HG03432 (cell line): Measurements from ENCODE around the gene DVL1.
"Not testable (repeated sequence)": the region's sequence is repeated elsewhere in the genome, so short reads cannot be mapped to it uniquely, and the experiment has no call there.

Experiments
- ATAC-seq: cut with Tn5 transposase; IDR thresholded peaks from one replicate; pipeline ENCODE4 v1.9.1; 2021; ENCODE audit warnings: mild to moderate bottlenecking, moderate library complexity; ENCODE audit not compliant: unreplicated experiment

DVL1 gene

DNA sequence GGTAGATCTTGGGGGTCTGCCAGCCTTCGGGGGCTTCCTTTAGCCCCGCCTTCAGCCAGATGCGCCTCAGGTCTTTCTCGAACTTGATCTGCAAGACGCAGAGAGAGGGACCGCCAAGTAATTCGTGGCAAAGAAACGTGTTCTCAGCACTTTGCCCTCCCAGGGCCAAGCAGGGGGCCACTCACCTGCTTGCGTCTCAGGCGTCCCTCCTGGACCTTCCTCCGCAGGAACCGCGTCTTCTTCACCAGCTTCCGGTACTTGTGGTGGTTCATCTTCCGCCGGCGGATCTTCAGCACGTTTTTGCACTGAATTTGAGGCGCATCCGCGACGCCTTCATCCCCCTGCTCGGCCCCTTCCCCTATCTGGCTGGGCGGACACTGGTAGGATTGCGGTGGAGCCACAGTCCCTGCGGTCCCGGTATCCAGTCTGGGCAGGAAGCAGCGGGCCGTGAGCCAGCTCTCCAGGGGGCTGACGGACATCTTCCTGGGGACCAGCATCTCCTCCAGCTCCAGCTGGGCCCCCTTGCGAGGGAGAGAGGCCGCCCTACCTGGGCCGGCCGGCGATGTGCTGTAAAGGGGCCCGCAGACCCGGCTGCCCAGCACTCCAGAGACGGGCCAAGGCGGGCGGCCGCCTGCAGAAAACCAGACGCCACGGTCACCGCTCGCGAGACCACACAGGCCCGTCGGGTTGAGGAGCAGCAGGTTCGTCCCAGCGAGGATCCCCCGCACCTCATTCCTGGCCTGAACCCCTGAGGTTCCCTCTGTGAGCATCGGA lies 24.8 kb upstream of the DVL1 start:
- ATAC-seq, result no peak

GRCh38 chr1:1373051-1373814 lies 24.0 kb upstream of the DVL1 start:
- ATAC-seq, result no peak

DNA sequence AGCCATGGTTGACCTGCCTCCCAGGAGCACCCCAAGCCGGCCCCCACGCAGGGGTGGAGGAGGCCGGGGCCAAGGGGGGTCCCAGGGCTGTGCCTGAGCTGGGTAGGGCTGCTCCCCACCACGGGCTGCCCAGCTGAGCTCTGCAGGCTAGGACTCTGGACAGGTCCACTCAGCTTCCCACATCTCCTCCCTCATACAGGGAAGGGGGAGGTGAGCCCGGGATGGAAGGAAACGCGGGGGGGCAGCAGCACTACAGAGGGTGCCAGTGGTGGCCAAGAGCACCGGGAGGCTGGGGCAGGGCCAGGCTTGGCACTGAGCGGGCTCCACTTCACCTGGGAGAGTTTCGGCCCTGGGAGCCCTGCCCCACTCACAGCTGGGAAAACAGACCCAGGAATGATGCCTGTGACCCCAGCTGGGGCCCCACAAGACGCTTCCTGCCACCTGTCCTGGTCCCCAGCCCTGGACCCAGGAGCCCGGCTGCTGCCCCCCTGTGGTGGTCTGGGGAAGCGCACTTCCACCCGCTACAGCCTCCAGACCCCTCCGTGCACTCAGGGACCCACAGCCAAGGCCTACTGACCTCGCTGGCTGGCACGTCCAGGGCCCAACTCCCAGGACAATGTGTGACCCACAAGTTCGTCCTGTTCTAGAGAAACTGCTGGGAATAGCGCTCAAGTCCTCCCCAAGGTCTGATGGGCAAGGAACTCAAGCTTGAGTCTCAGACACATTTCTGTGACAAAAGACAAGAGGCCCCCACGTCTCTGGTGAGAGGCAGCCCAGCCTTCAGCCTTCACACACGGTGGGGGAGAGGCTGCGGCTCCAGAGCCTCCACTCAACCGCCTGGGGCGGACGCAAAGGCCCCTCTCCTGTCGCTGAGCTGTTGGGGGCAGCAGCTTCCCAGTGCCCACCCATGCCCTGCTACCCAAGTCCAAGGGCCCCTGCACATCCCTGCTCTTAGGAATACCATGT lies 22.8 kb upstream of the DVL1 start:
- peak; percentile 23 for ATAC-seq

GRCh38 chr1:1371364-1371745 lies 22.1 kb upstream of the DVL1 start:
- ATAC-seq, result no peak

GRCh38 chr1:1370771-1371300 lies 21.6 kb upstream of the DVL1 start:
- no peak for ATAC-seq

DNA sequence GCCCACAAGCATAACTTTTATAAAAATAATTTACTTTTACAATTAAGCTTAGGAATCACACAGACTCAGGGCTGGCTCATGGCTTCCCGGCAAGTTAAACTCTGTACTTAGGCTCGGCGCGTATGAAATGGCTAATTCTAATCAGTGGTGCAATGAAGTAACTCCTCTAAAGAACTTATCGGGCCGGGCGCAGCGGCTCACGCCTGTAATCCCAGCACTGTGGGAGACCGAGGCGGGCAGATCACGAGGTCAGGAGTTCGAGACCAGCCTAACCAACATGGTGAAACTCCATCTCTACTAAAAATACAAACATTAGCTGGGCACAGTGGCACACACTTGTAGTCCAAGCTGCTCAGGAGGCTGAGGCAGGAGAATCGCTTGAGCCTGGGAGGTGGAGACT lies 20.9 kb upstream of the DVL1 start:
- ATAC-seq, result not testable (repeated sequence)

DNA sequence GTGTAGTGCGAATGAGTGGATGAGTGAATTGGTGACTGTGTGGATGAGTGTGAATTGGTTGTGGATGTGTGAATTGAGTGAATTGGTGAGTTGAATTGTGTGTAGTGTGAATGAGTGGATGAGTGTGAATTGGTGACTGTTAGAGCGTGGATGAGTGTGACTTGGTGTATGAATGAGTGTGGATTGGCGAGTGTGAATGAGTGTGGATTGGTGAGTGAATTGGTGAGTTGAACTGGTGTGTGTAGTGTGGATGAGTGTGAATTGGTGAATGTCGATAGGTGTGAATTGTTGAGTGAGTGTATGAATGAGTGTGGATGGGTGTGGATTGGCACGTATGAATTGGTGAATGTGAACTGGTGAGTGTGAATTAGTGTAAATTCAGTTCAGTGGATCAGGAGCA lies 18.1 kb upstream of the DVL1 start:
- ATAC-seq, result no peak

DNA sequence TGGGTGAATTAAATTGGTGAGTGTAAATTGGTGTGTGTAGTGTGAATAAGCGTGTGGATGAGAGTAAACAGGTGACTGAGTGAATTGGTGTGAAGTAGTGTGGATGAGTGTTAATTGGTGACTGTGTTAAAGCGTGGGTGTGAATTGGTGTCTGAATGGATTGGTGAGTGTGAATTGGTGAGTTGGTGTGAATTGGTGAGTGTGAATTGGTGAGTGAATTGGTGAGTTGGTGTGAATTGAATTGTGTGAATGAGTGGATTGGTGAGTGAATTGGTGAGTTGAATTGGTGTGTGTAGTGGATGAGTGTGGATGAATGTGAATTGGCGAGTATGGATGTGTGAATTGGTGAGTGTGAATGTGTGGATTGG lies 17.5 kb upstream of the DVL1 start:
- ATAC-seq, result no peak

DNA sequence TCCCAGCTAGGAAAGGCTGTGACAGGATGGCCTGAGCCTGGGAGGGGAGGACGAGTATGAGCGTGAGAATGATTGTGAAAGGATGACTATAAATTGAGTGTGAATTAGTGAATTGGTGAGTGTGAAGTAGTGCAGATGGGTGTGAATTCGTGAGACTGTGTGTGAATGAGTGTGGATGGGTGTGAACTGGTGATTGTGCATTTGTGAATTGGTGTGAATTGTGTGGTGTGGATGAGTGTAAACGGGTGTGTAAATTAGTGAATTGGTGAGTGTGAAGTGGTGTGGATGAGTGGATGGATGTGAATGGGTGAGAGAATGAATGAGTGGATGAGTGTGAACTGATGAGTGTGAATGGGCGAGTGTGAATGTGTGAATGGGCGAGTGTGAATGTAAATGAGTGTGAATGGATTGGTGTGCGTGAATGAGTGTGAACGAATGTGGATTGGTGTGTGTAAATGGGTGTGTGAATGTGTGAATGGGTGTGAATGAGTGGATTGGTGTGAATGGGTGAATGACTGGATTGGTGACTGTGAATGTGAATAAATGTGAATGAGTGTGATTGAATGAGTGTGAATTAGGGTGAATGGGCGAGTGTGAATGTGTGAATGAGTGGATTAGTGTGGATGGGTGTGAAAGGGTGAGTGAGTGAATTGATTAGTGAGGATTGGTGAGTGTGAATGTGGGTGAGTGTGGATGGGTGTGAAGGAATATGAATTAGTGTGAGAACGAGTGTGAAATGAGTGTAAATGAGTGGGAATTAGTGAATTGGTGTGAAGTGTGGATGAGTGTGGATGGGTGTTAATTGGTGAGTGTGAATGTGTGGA lies 16.9 kb upstream of the DVL1 start:
- no peak for ATAC-seq

- ATAC-seq, result no peak
Observed at GRCh38 chr1:1364266-1364665, 15.0 kb upstream of the DVL1 start.

DNA sequence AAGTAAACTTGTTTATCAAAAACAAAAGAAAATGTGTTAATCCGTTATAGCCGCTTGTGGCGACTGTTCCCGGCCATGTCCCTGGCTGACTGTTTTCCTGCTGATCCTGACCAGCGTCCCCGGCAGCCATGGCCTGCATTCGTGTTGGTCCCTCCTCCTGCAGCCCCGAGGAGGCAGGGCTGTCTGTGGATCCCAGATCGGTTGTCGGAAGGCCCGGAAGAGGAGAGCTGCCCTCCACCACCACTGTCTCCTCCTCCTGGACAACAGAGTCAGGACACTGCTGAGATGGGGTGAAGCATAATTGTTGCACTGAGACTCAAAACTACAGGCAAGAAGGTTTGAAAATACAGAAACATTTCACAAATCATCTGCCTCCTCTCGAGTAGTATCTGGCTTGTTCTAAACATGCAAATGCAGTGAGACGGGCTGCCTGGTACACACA lies 12.8 kb upstream of the DVL1 start:
- ATAC-seq, result no peak

- ATAC-seq, result no peak
Observed at GRCh38 chr1:1361233-1361981, 12.2 kb upstream of the DVL1 start.

- no peak for ATAC-seq
Observed at GRCh38 chr1:1360506-1361169, 11.4 kb upstream of the DVL1 start.

DNA sequence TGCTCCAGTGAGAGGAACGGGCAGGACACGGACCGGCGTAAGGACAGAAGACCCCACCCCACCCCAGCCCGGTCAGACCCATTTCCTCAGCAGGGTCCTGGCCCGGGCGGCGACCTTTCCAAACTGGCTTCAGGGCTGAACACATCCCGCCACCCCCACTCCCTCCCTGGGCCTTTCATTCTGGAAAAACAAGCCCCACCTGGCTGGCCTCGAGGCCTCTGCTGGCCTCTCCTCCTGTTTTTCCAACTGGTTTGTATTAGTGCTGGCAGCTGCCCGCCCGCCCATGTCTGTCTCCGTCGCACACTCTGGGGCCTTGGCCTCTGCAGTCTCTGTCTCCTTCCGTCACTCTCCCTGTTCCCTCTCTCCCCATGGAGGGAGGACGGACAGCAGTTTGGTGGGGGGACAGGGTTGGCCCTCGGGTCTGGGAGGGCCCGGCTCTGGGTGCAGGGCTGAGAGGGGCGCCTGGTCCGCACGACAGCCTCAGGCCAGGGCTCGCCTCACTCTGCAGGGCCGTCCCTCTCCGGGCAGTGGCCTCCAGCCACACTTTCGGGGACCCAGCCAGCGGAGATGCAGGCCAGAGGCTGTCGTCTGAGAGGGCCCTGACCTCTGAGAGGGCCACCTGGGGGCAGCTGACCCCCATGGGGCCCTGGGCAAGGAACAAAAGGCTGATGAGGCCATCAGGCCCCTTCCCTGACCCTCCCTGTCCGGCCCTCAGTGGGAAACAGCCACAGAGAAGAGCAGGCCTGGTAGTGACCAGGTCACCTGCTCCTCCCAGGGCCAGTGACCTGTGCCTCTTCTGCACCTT lies 10.6 kb upstream of the DVL1 start:
- ATAC-seq, result no peak

DNA sequence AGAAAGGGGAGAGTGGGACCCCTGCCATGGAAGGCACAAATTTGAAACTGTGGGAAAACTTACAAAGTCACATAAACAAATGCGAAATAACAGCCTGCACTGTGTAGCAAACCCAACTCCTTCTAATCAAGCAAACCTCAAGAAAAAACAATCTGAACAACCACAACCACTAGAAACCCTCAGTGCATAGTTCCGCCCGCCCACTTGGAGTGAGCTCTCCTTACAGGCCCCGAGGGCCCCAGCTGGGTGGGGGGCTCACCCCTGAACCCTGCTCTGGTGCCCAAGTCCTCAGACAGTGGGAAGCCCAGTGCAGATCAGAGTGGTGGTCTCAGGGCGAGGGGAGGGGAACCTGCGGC lies 10.1 kb upstream of the DVL1 start:
- no peak for ATAC-seq

DNA sequence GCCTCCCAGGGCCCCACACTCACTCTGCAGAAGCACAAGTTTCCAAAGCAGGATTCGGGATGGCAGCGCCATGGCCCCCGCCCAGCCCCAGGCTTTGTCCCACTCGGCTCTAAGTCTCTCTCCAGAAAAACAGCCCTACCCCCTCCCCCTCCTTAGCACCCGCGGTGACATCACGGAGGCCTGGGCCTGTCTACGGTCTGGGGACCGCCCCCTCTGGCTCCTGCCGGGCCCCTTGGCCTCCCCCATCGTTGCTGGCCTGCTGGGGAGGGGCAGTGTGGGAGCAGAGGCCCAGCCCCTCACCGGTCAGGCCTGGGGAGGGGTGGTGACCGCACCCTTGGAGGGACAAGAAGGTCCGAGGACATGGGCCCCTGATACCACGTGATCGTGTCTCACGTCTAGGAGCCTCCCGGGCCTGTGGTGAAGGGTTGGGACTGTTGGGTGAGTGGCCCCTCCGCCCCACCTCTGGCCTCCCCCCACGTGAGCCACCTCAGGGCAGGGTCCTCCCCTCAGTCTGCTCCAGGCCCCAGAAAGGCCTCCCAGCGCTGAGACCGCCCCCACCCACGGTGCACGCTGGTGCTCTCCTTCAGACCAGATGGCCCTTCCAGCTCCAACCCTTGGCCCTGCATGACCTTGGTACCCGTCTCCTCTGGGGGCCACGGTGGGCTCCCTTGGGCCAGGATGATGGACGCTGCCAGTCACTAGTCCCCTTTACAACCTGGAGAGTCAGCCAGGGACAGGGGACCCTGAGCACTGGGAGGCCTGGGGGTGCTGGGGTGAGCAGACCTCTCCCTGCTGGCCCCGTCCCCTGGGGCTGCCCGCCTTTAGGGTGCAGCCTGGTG lies 9.4 kb upstream of the DVL1 start, which contains the start of gene MXRA8:
Gene MXRA8 (minus strand): TSS at position 123 of the 839 bp plus-strand sequence. CDS start 51 bp downstream, at position 72.
- no peak for ATAC-seq

DNA sequence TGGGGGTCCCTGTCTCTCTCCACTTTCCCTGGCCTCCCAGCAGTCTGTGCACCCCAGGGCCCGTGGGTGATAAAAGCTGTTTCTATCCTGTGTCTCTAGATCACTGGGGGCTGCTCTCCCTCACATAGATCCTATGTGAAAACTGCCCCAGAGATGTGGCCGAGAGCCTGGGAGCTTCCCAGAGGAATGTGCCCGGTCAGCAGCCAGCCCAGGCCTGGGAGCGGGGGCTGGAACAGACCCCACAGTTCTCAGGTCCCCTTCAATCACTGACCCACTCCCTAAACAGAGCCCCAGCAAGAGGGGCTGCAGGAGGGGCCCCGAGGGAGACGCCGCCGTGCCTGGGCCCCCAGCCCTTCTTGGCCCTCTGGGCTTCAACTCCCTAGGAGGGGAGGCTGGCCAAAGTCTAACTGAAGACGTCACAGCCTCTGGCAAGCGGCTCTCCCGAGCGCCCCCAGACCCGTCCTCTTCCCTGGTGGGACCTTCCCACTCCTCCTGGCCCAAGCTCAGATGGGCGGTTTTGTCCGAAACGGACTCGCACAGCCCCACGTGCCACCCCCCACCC lies 8.7 kb upstream of the DVL1 start:
- ATAC-seq, result no peak
